GM19328 (cell line): ENCODE measurements around the gene KRT23.

ENCODE experiments used
- ATAC-seq: cut with Tn5 transposase; IDR thresholded peaks from one replicate; pipeline ENCODE4 v1.9.1; 2021; ENCODE audit warnings: mild to moderate bottlenecking, moderate library complexity; ENCODE audit not compliant: unreplicated experiment

KRT23 gene

DNA sequence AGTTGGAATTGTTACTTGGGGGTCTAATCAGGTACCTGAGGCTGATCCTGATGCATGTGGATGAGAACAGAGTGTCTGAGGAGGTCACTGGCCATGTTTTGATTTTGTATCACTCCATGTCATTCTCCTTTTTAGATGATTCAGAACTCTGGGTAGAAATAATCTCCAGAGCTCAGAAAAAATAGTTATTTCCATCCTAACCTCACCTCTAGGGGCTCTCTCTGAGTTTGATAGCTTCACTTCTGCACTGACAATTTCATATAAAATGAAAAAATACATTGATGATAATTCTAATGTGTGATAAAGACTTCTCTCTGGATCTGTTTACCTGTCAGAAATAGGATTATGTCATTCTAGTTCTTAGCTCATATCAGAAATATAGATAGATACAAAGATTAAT lies 64.2 kb downstream of the KRT23 start:
- no peak for ATAC-seq
